ENCODE results near the gene WDR4.

DNA sequence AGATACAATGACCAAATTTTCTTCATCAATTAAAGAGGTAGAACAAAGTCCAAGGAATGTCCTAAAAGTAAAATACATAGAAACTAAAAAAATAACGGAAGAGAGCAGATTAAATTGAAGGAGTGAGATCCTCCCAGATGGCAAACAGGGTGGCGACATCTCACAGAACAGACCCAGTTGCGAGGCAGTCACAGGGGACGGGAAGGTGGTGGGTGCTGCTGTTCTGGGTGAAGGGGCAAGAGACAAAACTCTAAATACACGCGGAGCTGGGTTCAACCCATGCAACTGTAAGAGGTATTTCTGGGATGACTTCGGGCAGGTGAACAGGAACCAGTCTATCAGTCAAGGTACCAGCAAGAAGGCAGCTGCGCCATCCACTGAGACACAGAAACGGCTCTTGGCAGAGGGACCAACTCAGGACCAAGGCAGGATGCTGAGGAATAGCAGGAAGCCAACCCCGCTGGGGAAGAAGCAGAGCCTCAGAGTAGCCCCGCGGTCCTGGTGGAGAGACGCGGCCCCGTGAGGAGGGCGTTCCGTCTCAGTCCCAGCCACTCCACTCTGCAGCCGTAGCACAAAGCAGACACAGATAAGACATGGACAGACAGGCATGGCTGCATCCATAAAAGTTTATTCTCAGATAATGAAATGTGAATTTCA lies 32.2 kb downstream of the WDR4 start:
- TF ChIP-seq SUZ12 (IDR thresholded peaks at IDR 0.05): no peak
- no peak for TF ChIP-seq CTBP1 (IDR thresholded peaks at IDR 0.05; ENCODE audit: borderline replicate concordance)
- TF ChIP-seq TARDBP (IDR thresholded peaks at IDR 0.05): no peak
- TF ChIP-seq SP1 (IDR thresholded peaks at IDR 0.05): no peak
- TF ChIP-seq BHLHE40 (IDR thresholded peaks at IDR 0.05; ENCODE audit: borderline replicate concordance): no peak

All from HEK293T (cell line).